NOMO-1 treated with dmso at 0.1 percent for 144 hours (cell line): Measurements from ENCODE around the gene AFAP1L2.

Experiments
- DNase-seq: peaks from one replicate; lab custom pipeline; 2025; ENCODE audit not compliant: unreplicated experiment; lab: John Stamatoyannopoulos, UW

AFAP1L2 gene, protein sequence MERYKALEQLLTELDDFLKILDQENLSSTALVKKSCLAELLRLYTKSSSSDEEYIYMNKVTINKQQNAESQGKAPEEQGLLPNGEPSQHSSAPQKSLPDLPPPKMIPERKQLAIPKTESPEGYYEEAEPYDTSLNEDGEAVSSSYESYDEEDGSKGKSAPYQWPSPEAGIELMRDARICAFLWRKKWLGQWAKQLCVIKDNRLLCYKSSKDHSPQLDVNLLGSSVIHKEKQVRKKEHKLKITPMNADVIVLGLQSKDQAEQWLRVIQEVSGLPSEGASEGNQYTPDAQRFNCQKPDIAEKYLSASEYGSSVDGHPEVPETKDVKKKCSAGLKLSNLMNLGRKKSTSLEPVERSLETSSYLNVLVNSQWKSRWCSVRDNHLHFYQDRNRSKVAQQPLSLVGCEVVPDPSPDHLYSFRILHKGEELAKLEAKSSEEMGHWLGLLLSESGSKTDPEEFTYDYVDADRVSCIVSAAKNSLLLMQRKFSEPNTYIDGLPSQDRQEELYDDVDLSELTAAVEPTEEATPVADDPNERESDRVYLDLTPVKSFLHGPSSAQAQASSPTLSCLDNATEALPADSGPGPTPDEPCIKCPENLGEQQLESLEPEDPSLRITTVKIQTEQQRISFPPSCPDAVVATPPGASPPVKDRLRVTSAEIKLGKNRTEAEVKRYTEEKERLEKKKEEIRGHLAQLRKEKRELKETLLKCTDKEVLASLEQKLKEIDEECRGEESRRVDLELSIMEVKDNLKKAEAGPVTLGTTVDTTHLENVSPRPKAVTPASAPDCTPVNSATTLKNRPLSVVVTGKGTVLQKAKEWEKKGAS

GRCh38 chr10:114404171-114405010 is at the start of gene AFAP1L2:
Gene AFAP1L2 (minus strand): TSS chr10:114404502. CDS start chr10:114404455, 47 bp downstream.
- DNase-seq = no peak

GRCh38 chr10:114453576-114453975 is 49.3 kb upstream of the AFAP1L2 start:
- no peak for DNase-seq

- DNase-seq = no peak
Observed at GRCh38 chr10:114448897-114449296, 44.6 kb upstream of the AFAP1L2 start.

- no peak for DNase-seq
Observed at GRCh38 chr10:114445332-114445731, 41.0 kb upstream of the AFAP1L2 start.

DNA sequence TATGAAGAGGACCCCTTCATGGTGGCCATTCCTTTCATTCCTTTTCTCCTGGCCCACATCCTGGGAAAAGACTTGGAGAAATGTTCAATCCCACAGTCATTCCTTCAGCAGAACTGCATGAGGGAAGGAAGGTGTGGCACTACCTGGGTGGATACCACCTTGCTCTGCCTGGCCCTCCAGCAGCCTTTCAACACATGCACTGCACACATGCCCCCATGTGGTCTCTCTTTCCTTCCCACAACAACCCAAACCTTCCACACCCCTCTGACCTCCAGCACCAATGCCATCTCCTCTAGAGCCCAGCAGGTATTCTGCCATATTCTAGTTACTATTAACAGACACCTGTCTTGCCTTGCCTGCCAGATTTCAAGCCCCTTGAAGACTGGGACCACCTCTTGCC is 40.5 kb upstream of the AFAP1L2 start:
- no peak for DNase-seq

- DNase-seq = no peak
Observed at GRCh38 chr10:114442091-114442630, 37.9 kb upstream of the AFAP1L2 start.

GRCh38 chr10:114441107-114441506 is 36.8 kb upstream of the AFAP1L2 start:
- no peak for DNase-seq

- DNase-seq = no peak
Observed at GRCh38 chr10:114437473-114438292, 33.4 kb upstream of the AFAP1L2 start.

DNA sequence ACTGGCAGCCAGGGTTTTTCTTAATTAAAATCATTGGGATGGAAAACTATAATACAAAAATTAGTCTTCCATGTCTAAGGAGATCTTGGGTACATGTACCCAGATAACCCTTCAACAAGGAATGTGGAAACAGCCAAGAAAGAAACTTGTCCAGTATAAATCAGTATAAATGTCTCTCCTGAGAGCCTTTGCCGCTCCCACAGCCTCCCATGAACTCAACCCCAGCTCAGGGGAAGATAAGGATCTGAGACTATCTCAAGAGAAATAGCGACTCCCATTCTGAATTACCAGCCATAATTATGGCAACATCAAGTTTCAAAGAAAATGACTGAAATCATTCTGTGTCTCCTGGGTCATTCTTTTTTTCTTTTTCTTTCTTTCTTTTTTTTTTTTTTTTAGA is 32.6 kb upstream of the AFAP1L2 start:
- DNase-seq = no peak

DNA sequence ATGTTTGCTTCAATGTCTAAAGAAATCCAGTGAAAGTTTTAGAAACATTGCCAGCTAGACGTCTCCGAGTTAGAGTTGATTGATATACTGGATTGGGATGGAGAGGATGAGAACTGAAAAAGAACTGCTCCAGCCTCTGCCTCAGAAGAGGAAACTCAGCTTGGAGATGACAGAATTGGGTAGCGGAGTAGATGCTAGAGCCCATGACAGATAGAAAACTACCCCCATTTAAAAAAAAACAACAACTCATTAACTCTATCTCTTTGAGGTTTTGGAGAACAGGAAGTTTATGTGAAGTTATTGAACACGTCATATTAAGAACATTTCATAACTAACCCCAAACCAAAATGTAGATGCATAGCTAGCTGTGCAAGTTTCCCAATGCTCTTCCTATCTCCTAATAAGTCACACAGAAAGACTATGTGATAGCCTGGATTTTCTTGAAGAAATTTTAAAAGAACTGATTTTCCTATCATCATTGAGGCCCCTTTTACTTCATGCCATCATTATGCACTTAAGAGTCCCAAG is 28.3 kb upstream of the AFAP1L2 start:
- DNase-seq = no peak

GRCh38 chr10:114431414-114432135 is 27.3 kb upstream of the AFAP1L2 start:
- no peak for DNase-seq

- no peak for DNase-seq
Observed at GRCh38 chr10:114430688-114431413, 26.5 kb upstream of the AFAP1L2 start.

GRCh38 chr10:114429581-114430335 is 25.5 kb upstream of the AFAP1L2 start:
- DNase-seq = no peak

GRCh38 chr10:114427124-114427852 is 23.0 kb upstream of the AFAP1L2 start:
- DNase-seq = no peak

DNA sequence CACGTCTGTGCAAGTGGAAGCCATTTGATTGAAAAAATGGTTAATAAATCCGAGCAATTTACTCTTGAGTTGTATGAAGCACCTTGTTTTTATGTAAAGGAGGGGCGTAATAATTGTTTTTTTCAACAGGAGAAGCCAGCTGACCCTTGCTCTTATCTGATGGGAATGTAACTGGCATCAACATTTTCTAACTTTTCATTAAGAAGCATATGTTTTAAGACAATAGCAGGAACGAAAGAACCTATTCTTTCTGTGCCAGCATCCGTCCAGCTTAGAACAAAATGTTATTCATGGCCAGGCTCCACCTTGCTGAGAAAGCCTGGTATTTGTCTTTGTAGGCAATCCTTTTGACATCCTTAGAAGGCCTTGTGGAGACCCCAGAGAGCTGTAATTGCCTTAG is 22.2 kb upstream of the AFAP1L2 start:
- DNase-seq = no peak

- DNase-seq = no peak
Observed at GRCh38 chr10:114420811-114421485, 16.6 kb upstream of the AFAP1L2 start.

- no peak for DNase-seq
Observed at GRCh38 chr10:114418109-114418508, 13.8 kb upstream of the AFAP1L2 start.
